ENCODE results near the gene BAZ2B. TPM values are rescaled to one million over a fixed set of nuclear protein-coding genes. Genes with fewer than 3 reads are reported as not detected.

BAZ2B gene
- total RNA-seq, 1 experiment from 2014 or later, result 54.9 TPM

GRCh38 chr2:159586034-159586433, 30.3 kb downstream of the BAZ2B start:
- Histone ChIP-seq H3K79me2 (ENCODE audit: insufficient read depth, low read length) (peaks cover 2% of the 10 kb centered on the region; the same call in 1 of the 2 replicates), H3K4me1 (ENCODE audit: insufficient read depth, low read length) (no peaks in the 10 kb centered on the region), H3K79me1 (ENCODE audit: insufficient read depth, low read depth, low read length, poor library complexity, severe bottlenecking) (no peaks in the 10 kb centered on the region), H3K56ac (ENCODE audit: insufficient read length, low read depth, low read length) (no peak overlapping the region), H3K27me3 (ENCODE audit: insufficient read depth, low read length) (no peaks in the 10 kb centered on the region), H3K18ac (ENCODE audit: insufficient read length, low read depth, low read length) (no peak overlapping the region), H4K8ac (replicated peaks; ENCODE audit: insufficient read length, low read depth, low read length) (no peak overlapping the region), H2BK15ac (ENCODE audit: low read depth, low read length) (no peak overlapping the region), H2BK12ac (ENCODE audit: insufficient read length, low read depth, low read length) (no peak overlapping the region), H3K14ac (ENCODE audit: insufficient read depth, low read length) (no peak overlapping the region), H3K4ac (ENCODE audit: low read depth, low read length) (no peak overlapping the region), H4K91ac (ENCODE audit: insufficient read length, low read depth, low read length) (no peak overlapping the region), H2BK20ac (ENCODE audit: low read depth, low read length, poor library complexity, severe bottlenecking) (no peak overlapping the region), H2BK120ac (ENCODE audit: low read depth, low read length, poor library complexity, severe bottlenecking) (no peak overlapping the region), H2BK5ac (ENCODE audit: insufficient read length, low read length) (no peak overlapping the region), H3K23me2 (ENCODE audit: insufficient read length, low read depth, low read length, poor library complexity, severe bottlenecking) (no peaks in the 10 kb centered on the region), H2AK5ac (ENCODE audit: insufficient read length, low read length) (no peak overlapping the region), H2AFZ (ENCODE audit: low read length) (no peak overlapping the region), H3K9ac (ENCODE audit: extremely low read depth, insufficient read length, low read length) (no peak overlapping the region), H4K5ac (ENCODE audit: insufficient read length, low read depth, low read length) (no peak overlapping the region), H3K4me2 (ENCODE audit: insufficient read depth, insufficient read length, low read length) (no peak overlapping the region), H3K9me3 (ENCODE audit: control insufficient read depth, low read depth, low read length) (no peaks in the 10 kb centered on the region), H3K23ac (ENCODE audit: insufficient read length, low read depth, low read length) (no peak overlapping the region), H3T11ph (ENCODE audit: low read length) (no peak overlapping the region), H4K20me1 (ENCODE audit: control insufficient read depth, insufficient read depth, insufficient read length) (no peaks in the 10 kb centered on the region), H3K27ac (ENCODE audit: insufficient read length, low read depth, low read length) (no peak overlapping the region)
- Mint-ChIP-seq H3K27ac (no peak overlapping the region), H3K9me3 (peaks cover 2 to 6% of the 10 kb centered on the region in 2 experiments; a peak in 4 of 5 replicates), H3K4me1 (peaks cover 0 to 5% of the 10 kb centered on the region in 2 experiments; a peak in 1 of 4 replicates), H3K27me3 (ENCODE audit: low read depth) (no peaks in the 10 kb centered on the region), H3K36me3 (ENCODE audit: insufficient read depth in 1 of 3, low read depth in 3 of 3) (peaks cover 15 to 18% (median 17%) of the 10 kb centered on the region in 3 experiments; a peak in 6 of 7 replicates), H3K4me3 (no peak overlapping the region)
- TF ChIP-seq CTCF (conservative IDR thresholded peaks at IDR 0.05), result no peak
- no peak for DNase-seq
- no CpG with 5 or more reads among the region's 3 CpGs for WGBS (ENCODE audit: extremely low coverage, insufficient read length, low lambda C conversion rate)

All from H9 (cell line).